NCI-H2107 treated with DMSO at 0.1 percent for 48 hours (cell line): ENCODE measurements around the gene ZNF710.

Experiments used
- DNase-seq: peaks from one replicate; lab custom pipeline; 2025; ENCODE audit not compliant: unreplicated experiment; lab: John Stamatoyannopoulos, UW

ZNF710 gene

GRCh38 chr15:89991312-89991711 is 9.8 kb upstream of the ZNF710 start:
- no peak for DNase-seq

GRCh38 chr15:89993349-89993748 is 7.8 kb upstream of the ZNF710 start:
- DNase-seq: no peak

- no peak for DNase-seq
These were observed 4.0 kb upstream of the ZNF710 start for GRCh38 chr15:89997079-89997478.

DNA sequence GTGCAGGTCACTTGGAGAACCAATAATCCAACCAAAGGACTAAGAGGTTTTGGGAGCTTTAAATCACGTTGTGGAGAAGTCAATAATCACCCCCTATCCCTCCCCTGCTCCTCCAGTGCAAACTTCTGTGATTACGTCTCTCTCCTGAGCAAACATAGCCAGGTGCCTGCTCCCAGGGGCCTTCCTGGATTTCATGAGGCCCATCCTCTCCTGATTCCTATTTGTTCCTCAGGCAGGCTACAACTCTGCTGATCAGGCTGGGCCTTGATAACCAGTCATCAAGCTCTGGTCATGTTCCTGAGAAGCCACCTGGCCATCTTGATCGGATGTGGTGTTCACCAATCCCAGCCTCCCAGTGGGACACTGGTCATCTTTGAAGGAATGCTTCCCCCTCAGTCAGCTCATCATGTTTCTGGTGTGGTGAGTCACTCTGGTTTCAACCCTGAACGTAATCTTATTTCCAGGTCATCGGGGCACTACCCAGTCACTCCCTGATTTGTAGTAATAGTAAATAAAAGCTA is 2.9 kb upstream of the ZNF710 start:
- DNase-seq: no peak

DNA sequence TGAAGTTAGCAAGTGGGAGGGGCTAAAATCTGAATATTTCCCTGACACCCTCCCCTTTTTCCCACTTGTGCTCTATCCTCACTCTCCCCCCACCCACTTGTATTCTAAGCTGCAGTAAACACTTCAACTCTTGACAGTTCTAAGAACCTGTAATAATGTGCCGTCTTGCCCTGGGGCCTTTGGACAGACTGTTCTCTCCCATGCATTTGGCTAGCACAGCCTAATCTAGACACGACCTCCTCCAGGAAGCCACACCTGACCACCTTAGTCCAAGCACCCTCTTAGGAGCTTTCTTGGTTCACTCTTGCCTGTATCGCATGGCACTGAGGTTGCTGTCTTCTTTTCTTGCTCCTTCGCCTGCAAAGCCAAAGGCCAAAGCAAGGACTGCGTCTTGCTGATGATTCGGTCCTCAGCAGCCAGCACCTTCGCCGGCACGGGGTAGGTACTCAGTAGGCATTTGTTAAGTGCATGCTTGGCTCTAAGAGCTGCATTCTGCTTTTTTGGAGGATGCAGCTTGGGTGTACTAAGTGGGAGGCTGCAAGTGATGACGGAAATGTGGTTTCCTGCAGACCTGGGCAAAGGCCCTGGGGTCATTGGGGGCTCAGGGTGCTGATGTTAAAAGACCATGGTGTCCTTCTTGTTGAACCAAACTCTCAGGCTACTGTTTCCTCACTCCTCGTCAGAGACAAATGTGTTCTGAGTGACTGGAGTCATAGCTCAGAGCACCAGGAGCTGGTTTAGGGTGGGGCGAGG is 2.0 kb upstream of the ZNF710 start:
- no peak for DNase-seq

DNA sequence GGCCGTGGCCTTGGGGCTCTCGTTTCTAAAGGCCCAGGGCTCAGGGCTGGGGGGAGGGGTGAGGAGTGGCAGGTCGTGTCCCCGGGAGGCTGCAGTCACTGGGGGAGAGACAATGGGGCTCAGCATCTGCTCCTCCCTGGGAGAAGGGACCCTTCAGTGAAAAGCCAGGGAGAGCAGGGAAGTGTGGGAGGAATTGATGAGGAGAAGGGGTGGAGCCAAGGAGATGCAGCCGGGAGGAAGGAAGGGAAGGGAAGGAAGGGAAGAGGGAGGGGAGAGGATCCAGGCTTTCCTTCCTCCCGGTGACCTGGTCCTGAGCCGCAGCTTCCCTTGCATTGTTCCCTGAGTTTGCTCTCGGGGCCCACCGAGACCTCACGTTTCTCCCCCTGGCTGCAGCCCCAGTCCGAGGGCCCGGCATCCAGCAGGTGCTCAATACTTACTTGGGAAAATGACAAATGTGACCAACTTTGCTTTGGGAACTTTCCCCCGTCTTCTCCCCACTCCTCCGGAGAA is 1.4 kb upstream of the ZNF710 start:
- DNase-seq: no peak

- no peak for DNase-seq
These were observed 730 bp upstream of the ZNF710 start for GRCh38 chr15:90000186-90001001.

DNA sequence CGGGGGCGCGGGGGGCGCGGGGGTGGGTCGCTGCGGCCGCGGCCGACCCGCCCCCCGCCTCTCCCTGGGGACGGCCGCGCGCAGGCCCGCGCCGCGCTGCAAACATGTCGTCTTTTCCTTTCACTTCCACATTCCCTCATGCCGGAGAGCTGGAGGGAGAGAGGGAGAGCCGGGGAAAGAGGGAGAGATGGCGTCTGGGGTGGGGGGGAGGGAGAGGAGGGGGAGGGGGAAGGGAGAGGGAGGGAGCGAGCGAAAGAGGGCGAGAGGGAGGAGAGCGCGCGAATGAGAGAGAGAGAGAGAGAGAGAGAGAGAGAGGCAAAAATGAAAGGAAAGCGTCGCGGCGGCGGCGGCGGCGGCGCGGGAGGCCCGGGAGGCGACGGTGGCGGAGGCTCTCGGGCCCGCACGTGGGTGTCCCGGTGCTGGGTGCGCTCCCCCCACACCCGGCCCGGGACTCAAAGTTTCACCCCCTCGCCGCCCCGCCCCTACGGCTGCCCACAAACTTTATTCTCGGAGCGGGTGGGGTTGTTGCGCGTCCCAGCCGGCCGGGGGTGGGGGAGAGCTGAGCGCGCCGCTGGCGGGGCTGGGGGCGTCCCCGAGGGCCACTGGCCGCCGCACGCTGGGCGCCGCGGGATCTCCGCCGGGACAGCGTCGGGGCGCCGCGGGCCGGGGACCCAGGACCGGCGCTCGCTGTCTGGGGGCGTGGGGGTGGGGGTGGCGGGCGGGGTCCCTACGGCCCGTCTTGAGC is 731 bp downstream of the ZNF710 start:
- no peak for DNase-seq

GRCh38 chr15:90002428-90002844 is 1.3 kb downstream of the ZNF710 start:
- no peak for DNase-seq

DNA sequence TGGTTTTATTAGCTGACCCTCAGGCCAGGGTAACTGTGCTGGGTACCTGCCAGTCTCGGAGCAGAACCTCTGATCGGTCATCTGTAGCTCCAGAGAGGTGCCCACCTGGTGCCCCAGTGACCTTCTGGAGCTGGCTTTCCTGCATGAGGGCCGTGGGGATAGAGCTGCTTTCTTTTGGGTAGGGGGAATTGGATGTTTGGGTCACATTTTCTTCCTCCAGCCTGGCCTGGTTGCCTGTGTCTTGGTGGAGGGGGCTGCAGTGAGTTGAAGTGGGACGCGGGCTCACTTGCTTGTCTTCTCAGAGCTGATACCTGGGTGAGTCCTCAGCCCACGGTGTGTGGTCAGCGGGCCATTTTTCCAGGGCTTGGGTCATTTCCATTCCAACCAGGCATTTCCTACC is 2.6 kb downstream of the ZNF710 start:
- DNase-seq: no peak

GRCh38 chr15:90004252-90004651 is 3.1 kb downstream of the ZNF710 start:
- no peak for DNase-seq

- no peak for DNase-seq
These were observed 3.5 kb downstream of the ZNF710 start for GRCh38 chr15:90004671-90005070.

- no peak for DNase-seq
These were observed 5.3 kb downstream of the ZNF710 start for GRCh38 chr15:90006217-90007075.

DNA sequence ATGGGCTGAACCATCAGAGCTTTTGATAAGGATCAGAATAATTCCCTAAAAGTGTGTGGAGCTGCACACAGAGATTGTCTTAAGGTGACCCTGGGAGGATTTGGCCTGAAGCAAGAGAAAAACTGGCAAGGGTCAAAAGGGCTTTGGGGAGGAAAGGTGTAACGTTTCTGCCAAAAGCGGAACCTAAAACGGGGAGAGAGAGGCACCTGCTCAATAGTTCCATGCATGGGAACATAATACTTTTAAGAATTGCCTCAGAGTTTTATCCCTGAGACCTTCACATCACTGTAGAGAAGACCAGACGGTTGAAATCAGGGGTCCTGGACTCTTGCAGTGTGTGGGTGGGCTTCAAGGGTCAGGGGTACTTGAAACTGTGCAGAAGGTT is 5.9 kb downstream of the ZNF710 start:
- DNase-seq: no peak

DNA sequence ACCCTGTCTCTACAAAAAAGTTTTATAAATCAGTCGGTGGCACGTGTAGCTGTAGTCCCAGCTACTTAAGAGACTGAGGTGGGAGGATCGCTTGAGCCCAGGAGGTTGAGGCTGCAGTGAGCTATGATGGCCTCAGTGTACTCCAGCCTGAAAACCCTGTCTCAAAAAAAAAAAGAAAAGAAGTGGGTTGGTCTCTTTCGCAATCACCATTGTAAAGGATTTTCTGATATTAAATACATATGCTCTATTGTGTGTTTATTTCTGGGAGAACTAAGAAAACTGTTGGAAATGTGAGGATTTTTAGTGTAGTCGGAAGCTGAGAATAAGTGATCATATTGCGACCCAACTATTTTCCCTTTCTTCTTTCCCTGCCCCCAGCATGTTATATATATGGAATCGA is 7.5 kb downstream of the ZNF710 start:
- DNase-seq: no peak

DNA sequence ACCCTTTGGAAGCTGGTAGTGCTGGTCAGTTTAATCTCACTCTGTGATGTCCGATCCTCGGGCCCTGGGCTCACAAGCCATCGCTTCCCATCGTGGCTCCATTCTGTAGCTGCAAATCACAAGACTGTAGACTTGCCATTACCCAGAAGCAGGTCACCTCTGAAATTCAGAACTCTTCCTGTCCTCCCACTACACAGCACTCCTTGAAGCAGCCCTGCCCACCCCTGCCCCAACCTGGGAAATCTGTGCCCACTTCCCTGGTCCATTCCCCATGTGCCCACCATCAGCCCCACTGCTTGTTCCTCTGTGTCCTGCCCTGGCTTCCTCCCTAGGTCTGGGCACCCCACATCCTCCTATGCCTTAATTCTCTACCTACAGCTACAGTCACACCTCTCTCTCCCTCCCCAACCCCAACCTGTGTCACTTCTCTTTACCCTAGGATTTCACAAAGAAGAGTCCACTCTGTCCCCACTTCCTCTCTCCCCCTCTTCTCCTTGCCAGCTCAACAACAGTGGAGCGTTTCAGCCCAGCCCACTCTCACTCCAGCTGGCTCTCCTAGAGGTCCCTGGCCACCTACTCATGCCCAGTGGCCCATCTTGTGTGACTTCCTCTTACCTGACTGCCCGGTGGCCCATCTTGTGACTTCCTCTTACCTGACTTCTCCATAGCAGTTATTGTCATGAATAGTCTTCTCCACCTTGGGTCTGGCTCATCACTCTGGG is 8.3 kb downstream of the ZNF710 start:
- no peak for DNase-seq

DNA sequence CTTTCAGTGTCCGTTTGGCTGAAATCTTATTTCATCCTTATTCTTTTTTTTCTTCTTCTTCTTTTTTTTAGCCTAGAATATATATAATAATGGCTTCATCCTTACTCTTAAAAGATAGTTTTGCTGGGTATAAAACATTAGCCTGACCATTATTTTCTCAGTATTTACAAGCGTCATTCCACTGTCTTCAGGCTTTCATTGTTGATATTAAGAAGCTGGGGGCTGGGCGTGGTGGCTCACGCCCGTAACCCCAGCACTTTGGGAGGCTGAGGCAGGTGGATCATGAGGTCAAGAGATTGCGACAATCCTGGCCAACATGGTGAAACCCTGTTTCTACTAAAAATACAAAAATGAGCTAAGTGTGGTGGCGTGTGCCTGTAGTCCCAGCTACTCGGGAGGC is 10.6 kb downstream of the ZNF710 start:
- no peak for DNase-seq

DNA sequence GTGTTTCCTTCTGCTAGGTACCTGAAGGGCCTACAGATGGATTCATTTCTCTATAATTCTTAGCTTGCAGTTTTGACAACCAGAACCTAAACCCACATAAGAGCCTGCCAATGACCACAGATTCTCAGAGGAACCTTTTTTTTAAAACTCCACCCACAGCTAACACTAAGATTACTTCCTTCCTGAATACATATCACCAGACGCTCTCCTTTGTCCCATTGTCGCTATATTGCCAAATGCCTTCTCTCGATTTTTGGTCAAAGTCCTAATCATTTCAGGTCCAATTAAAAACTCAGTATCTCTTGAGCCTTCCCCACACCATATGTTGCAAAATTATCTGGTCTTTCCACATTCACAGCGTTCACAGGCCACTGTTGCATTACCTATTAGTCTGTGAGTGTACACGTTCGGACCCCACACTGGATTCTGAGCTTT is 12.4 kb downstream of the ZNF710 start:
- no peak for DNase-seq

- DNase-seq: no peak
These were observed 14.2 kb downstream of the ZNF710 start for GRCh38 chr15:90015294-90015693.

- DNase-seq: no peak
These were observed 14.6 kb downstream of the ZNF710 start for GRCh38 chr15:90015749-90016148.
